Peyer's patch (tissue), 4 donors: Measurements from ENCODE around the gene RHOF. TPM values are rescaled to one million over a fixed set of nuclear protein-coding genes. Genes with fewer than 3 reads are reported as not detected.
A peak's percentile ranks its signal among the peaks of the same experiment; 100 is the strongest.

Experiments used
- DNase-seq, 3 donors: peaks; one replicate each; pipeline ENCODE4 v3.0.0-alpha.2; 2017 to 2019
- H3K27ac ChIP-seq, 4 donors: fragments of 200-600 bp; sonication (generic); one replicate each; pipeline ENCODE4 v1.5.1; 2016 to 2019
- H3K27me3 ChIP-seq, 2 donors: fragments of 200-600 bp; sonication (generic); one replicate each; pipeline ENCODE4 v1.5.1; 2019
- H3K36me3 ChIP-seq, 3 donors: fragments of 200-600 bp; sonication (generic); one replicate each; pipeline ENCODE4 v1.5.1; 2016 to 2019
- H3K4me1 ChIP-seq, 4 donors: fragments of 200-600 bp; sonication (generic); one replicate each; pipeline ENCODE4 v1.5.1; 2016 to 2019
- H3K4me3 ChIP-seq, 4 donors: fragments of 200-600 bp; sonication (generic); 1 replicate in 3 of 4; 2 replicates in 1 of 4; pipeline ENCODE4 v1.5.1; 2016 to 2019; ENCODE audit warnings: mild to moderate bottlenecking in 1 of 4
- H3K9me3 ChIP-seq, 4 donors: fragments of 200-600 bp; sonication (generic); one replicate each; pipeline ENCODE4 v1.5.1; 2016 to 2019; ENCODE audit warnings: mild to moderate bottlenecking in 1 of 4
- POLR2A ChIP-seq, 2 donors: fragments of 450-650 bp; IDR thresholded peaks; one replicate each; pipeline ENCODE4 v1.5.1; 2017; ENCODE audit warnings: antibody characterized with exemption in 2 of 2, mild to moderate bottlenecking in 2 of 2, moderate library complexity in 2 of 2
- total RNA-seq, 4 donors: library from RNA; depleted of rRNA; stranded (reverse); fragments of >200 nt; gene quantifications; one replicate each; pipeline ENCODE4 v1.1.0, GENCODE V29; 2016
- TF ChIP-seq, protein P1 (sequence below), 6 experiments: fragments of 450-650 bp in 4 of 6; fragments of 200-600 bp in 2 of 6; sonication (generic) in 1 of 6; IDR thresholded peaks; one replicate each; pipeline ENCODE4 v1.5.1; 2017 to 2019; ENCODE audit warnings: antibody characterized with exemption in 6 of 6, mild to moderate bottlenecking in 3 of 6, moderate library complexity in 1 of 6

RHOF gene
- total RNA-seq, 4 donors from 2014 or later: 31.4 to 134 (median 91.0) TPM

DNA sequence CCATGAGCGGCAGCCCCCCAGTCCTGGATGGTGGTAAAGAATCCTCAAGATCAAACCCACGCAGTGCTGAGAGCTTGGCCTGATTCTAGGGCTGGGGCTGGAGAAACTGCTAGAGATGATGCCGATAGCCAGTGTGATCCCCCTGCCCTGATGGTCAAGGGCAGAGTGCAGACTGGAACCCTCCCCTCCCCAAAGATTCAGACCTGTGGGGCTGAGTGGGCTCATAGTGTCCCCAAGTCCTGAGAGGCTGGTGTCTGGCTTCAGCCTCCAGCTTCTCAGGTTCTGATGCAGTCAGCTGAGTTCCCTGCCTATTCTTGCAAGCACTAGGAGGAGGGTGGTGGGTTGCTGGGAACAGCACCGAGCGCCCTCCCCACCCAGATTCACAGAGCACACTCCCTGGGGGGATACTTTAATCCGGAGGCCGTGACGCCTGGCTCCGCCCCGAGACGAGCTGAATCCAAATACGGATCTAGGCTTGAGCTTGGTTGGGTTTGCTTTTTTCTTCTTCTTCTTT is 11.9 kb downstream of the RHOF start:
- TF ChIP-seq, protein P1, sequence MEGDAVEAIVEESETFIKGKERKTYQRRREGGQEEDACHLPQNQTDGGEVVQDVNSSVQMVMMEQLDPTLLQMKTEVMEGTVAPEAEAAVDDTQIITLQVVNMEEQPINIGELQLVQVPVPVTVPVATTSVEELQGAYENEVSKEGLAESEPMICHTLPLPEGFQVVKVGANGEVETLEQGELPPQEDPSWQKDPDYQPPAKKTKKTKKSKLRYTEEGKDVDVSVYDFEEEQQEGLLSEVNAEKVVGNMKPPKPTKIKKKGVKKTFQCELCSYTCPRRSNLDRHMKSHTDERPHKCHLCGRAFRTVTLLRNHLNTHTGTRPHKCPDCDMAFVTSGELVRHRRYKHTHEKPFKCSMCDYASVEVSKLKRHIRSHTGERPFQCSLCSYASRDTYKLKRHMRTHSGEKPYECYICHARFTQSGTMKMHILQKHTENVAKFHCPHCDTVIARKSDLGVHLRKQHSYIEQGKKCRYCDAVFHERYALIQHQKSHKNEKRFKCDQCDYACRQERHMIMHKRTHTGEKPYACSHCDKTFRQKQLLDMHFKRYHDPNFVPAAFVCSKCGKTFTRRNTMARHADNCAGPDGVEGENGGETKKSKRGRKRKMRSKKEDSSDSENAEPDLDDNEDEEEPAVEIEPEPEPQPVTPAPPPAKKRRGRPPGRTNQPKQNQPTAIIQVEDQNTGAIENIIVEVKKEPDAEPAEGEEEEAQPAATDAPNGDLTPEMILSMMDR (IDR thresholded peaks at IDR 0.05): no peak
- no peak for TF ChIP-seq POLR2A (IDR thresholded peaks at IDR 0.05)

DNA sequence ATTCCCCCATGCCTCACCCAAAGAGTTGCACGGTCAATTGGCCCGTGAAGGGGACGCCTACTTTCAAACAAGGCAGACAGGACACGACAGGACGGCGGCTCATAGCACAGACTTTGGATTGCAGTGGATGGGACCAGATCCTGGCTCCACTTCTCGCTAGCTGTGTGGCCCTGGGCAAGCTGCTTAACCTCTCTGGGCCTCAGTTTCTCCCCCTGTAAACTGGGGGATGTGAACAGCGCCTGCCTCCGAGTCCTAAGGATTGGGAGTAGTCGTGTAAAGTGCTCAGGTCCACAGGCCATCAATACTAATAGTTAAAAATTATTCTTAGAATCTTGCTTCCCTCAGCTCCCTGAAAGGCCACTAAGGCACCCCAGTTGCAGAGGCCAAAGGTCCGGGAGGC is 13.1 kb downstream of the RHOF start:
- Histone ChIP-seq H3K9me3 (no peaks in the 10 kb centered on the region), H3K27ac (no peak overlapping the region), H3K4me3 (no peak overlapping the region), H3K36me3 (peaks cover 0 to 25% (median 0%) of the 10 kb centered on the region in 3 donors), H3K27me3 (no peaks in the 10 kb centered on the region), H3K4me1 (peaks cover 0 to 31% (median 20%) of the 10 kb centered on the region in 4 donors)
- DNase-seq: no peak
- TF ChIP-seq POLR2A (IDR thresholded peaks at IDR 0.05): no peak
- TF ChIP-seq, protein P1 (IDR thresholded peaks at IDR 0.05): no peak

More for the DNA sequence above, 11.9 kb downstream of the RHOF start:
- no peak for DNase-seq
- Histone ChIP-seq H3K9me3 (no peaks in the 10 kb centered on the region), H3K36me3 (peaks cover 0 to 25% (median 0%) of the 10 kb centered on the region in 3 donors), H3K4me1 (peaks cover 3 to 35% (median 20%) of the 10 kb centered on the region in 4 donors), H3K27ac (peak overlapping the region; percentile 16 to 72 (median 19)), H3K4me3 (no peak overlapping the region), H3K27me3 (no peaks in the 10 kb centered on the region)

DNA sequence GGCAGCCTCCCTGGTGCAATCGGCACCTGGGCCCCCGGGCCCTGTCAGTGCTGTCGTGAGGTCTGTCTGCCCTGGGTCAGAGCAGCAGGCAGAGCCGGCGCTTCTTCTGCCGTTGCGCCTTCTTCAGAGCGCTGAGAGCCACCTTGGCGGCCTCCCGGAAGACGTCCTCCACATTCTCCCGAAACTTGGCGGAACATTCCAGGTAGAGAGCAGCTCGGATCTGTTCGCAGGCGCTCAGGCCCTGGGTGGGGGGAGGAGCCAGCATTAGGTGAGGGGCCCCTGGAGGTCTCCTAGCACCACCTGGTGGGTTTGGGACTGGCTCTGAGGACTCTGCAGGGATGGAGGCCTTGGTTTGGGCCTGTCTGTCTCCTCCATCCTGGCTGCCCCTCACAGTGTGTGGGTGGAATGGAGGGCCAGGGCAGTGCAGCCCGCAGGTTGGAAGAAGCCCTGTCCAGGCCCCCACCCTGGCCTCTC is 14.0 kb downstream of the RHOF start:
- Histone ChIP-seq H3K4me1 (peaks cover 0 to 22% (median 17%) of the 10 kb centered on the region in 4 donors), H3K36me3 (peaks cover 0 to 25% (median 0%) of the 10 kb centered on the region in 3 donors), H3K27me3 (no peaks in the 10 kb centered on the region), H3K4me3 (no peak overlapping the region), H3K27ac (no peak overlapping the region), H3K9me3 (no peaks in the 10 kb centered on the region)
- TF ChIP-seq POLR2A (IDR thresholded peaks at IDR 0.05): no peak
- TF ChIP-seq, protein P1 (IDR thresholded peaks at IDR 0.05): no peak
- DNase-seq: no peak

DNA sequence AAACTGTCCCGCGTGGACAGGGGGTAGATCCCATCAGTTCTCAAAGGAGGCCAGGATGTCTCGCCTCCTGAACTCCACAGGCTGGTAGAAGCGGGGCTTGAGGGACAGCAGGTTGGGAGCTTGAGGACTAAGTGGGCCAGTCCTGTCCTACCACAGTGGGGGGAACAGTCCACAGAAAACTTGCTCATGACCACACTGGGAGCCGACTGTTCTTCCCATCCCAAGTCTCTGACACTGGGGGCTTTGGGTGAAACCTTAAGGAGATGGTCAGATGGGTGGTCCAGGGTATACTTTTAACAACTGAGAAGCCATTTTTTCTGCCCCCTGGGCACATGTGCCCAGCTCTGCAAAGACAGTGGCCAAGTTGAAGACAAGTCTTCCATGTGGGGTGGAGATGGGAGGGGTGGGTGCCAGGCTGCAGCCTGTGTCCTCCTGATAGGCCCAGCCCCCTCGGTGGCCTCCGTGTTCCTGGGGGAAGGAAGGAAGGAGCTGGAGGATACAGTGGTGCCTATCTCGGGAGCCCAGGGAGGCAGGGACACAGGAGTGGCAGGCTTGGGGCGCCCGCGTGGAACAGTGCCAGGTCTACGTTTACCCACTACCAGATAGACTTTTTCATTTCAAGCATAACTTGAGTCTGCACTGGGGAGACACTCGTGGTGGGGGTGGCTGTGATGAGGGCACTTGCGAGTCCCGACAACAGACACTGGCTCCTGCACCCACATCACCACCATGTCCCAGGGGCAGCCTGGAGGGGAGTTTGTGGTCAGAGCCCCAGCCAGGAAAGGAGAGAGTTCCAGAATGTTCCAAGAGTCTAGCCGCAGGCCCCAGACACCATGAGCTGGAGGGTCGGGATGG is 14.7 kb downstream of the RHOF start:
- H3K4me3 ChIP-seq: no peak overlapping the region
- TF ChIP-seq, protein P1 (IDR thresholded peaks at IDR 0.05): no peak
- no peak for TF ChIP-seq POLR2A (IDR thresholded peaks at IDR 0.05)
- H3K4me1 ChIP-seq: peaks cover 0 to 22% (median 16%) of the 10 kb centered on the region in 4 donors
- no peaks in the 10 kb centered on the region for H3K9me3 ChIP-seq
- H3K27me3 ChIP-seq: no peaks in the 10 kb centered on the region
- DNase-seq: no peak
- no peak overlapping the region for H3K27ac ChIP-seq
- peaks cover 0 to 25% (median 0%) of the 10 kb centered on the region in 3 donors for H3K36me3 ChIP-seq

DNA sequence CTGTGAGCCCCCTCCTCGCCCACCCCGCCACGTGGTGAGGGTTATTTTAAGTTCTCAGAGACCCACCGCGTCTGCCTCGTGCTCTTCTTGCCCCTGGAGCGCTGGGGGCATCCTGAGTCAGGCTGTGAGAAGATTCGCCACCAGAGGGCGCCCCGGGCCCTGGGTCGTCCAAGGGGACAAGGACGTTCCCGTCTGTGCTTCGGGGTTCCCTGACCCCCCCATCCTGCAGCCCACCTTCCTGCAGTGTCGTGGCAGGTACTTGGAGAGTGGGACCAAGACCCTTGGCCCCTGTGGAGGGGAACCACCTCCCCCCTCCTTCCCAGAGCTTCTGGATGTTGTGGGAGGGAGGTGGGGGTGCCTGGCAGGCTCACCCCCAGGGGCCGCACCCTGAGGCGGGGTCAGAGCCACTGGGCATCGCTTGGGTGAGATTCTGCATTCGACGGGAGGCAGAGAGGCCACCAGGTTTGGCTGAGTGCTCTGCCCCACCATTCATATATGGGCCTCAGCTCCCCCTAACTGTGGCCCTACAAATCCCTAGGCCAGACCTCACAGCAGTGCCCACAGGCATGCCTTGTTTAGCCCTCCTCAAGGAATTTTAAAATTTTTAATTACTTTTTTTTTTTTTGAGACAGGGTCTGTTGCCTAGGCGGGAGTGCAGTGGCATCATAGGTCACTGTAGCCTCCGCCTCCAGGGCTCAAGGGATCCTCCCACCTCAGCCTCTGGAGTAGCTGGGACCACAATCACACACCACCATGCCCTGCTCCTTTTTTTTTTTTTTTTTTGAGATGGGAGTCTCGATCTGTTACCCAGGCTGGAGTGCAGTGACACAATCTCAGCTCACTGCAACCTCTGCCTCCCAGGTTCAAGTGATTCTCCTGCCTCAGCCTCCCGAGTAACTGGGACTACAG is 17.0 kb downstream of the RHOF start:
- TF ChIP-seq, protein P1 (IDR thresholded peaks at IDR 0.05): peak; percentile 72 to 96 (median 90)
- TF ChIP-seq POLR2A (IDR thresholded peaks at IDR 0.05): peak in 1 of 2 donors; percentile 9

More for the DNA sequence above, 17.0 kb downstream of the RHOF start:
- DNase-seq: peak; percentile 91 to 96 (median 92)
- H3K4me3 ChIP-seq: no peak overlapping the region
- peak overlapping the region in 3 of 4 donors; percentile 25 to 46 (median 41) for H3K27ac ChIP-seq
- peaks cover 0 to 20% (median 6%) of the 10 kb centered on the region in 4 donors for H3K4me1 ChIP-seq
- H3K36me3 ChIP-seq: peaks cover 0 to 25% (median 0%) of the 10 kb centered on the region in 3 donors
- no peaks in the 10 kb centered on the region for H3K27me3 ChIP-seq
- no peaks in the 10 kb centered on the region for H3K9me3 ChIP-seq
